ENCODE results near the gene XXYLT1. TPM values are rescaled to one million over a fixed set of nuclear protein-coding genes. Genes with fewer than 3 reads are reported as not detected.

The XXYLT1 gene
- total and polyA plus RNA-seq, 9 of the 15 experiments (the other 6 are each of a cell fraction or from before 2014, with no cell fraction given) = 1.9 to 18.9 (median 15.0) TPM

DNA sequence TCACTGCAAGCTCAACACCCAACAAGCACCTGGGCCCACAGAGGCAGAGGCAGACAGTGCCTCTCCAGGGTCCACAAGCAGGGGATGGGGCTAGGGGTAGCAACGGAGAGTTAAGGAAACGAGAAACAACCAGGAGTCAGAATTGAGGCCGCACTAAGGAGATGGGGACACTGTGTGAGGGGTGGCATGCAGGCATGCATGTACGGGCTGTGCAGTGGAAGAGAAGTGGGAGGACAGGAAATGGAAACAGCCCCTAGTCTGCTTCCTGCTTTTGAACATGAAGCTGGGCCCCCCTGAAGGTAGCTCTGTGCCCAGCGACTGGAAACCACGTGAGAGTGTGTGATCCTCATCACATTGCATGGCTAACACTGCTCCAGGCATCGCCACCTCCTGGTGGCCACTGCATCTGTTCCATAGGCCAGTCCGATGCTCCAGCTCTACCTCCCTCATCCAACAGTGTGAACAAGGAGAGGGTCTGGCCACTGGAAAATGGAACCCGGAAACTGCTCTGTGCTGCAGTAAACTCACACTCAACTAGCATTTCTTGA lies 44.0 kb downstream of the XXYLT1 start (continued):
- no peak for TF ChIP-seq ZNF318 (IDR thresholded peaks at IDR 0.05; ENCODE audit: borderline replicate concordance in 1 of 2, low read depth in 1 of 2)
- TF ChIP-seq FOXP1 (CRISPR knock-in tag; IDR thresholded peaks at IDR 0.05) = no peak
- TF ChIP-seq RAD21 (CRISPR knock-in tag; conservative IDR thresholded peaks at IDR 0.05 in 1 of 2, IDR thresholded peaks at IDR 0.05 in 1 of 2) = peak in 1 of 2 experiments; percentile 61; a peak in 2 of 4 replicates
- TF ChIP-seq REST (IDR thresholded peaks at IDR 0.05; ENCODE audit: borderline replicate concordance) = peak; percentile 54; the same call in 1 of the 2 replicates
- no peak for TF ChIP-seq REST (CRISPR knock-in tag; IDR thresholded peaks at IDR 0.05; ENCODE audit: low read depth)
- TF ChIP-seq CTCF (IDR thresholded peaks at IDR 0.05 in 2 of 3, conservative IDR thresholded peaks at IDR 0.05 in 1 of 3; ENCODE audit: insufficient read depth in 2 of 3, low read depth in 1 of 3, low read length in 3 of 3) = peak; percentile 49 to 57 (median 53); a peak in 5 of 6 replicates
- no peak for TF ChIP-seq NFYB (IDR thresholded peaks at IDR 0.05; ENCODE audit: extremely low read depth, insufficient read length)
- TF ChIP-seq L3MBTL2 (IDR thresholded peaks at IDR 0.05) = peak; percentile 30; the same call in 1 of the 2 replicates

Data from K562 (cell line).